GM19463 (cell line): ENCODE measurements around the gene USP3.
"Not testable (repeated sequence)": the region's sequence is repeated elsewhere in the genome, so short reads cannot be mapped to it uniquely, and the experiment has no call there.

Source experiments
- ATAC-seq: cut with Tn5 transposase; IDR thresholded peaks from one replicate; pipeline ENCODE4 v1.9.1; 2021; ENCODE audit warnings: mild to moderate bottlenecking, moderate library complexity; ENCODE audit not compliant: unreplicated experiment

Gene USP3

GRCh38 chr15:63475707-63476106 lies 28.7 kb upstream of the USP3 start:
- ATAC-seq: no peak

GRCh38 chr15:63476229-63476632 lies 28.2 kb upstream of the USP3 start:
- ATAC-seq: no peak

GRCh38 chr15:63478243-63478642 lies 26.1 kb upstream of the USP3 start:
- ATAC-seq: no peak

GRCh38 chr15:63480441-63480821 lies 24.0 kb upstream of the USP3 start:
- no peak for ATAC-seq

GRCh38 chr15:63481105-63481810 lies 23.1 kb upstream of the USP3 start:
- ATAC-seq: no peak

GRCh38 chr15:63482874-63483323 lies 21.5 kb upstream of the USP3 start:
- ATAC-seq: no peak

- ATAC-seq: no peak
These were observed 20.6 kb upstream of the USP3 start for GRCh38 chr15:63483521-63484371.

GRCh38 chr15:63484433-63485186 lies 19.8 kb upstream of the USP3 start:
- ATAC-seq: no peak

GRCh38 chr15:63487076-63487757 lies 17.2 kb upstream of the USP3 start:
- peak; percentile 46 for ATAC-seq

- not testable (repeated sequence) for ATAC-seq
These were observed 16.5 kb upstream of the USP3 start for GRCh38 chr15:63487758-63488397.

- ATAC-seq: no peak
These were observed 15.9 kb upstream of the USP3 start for GRCh38 chr15:63488398-63488960.

GRCh38 chr15:63489352-63489751 lies 15.0 kb upstream of the USP3 start:
- no peak for ATAC-seq

- ATAC-seq: no peak
These were observed 13.9 kb upstream of the USP3 start for GRCh38 chr15:63490345-63491034.

- no peak for ATAC-seq
These were observed 13.1 kb upstream of the USP3 start for GRCh38 chr15:63491116-63491827.

GRCh38 chr15:63491979-63492378 lies 12.4 kb upstream of the USP3 start:
- no peak for ATAC-seq

- ATAC-seq: no peak
These were observed 11.8 kb upstream of the USP3 start for GRCh38 chr15:63492541-63493077.

GRCh38 chr15:63493436-63493835 lies 11.0 kb upstream of the USP3 start:
- ATAC-seq: no peak

- ATAC-seq: no peak
These were observed 10.0 kb upstream of the USP3 start for GRCh38 chr15:63494408-63494807.

GRCh38 chr15:63495343-63495742 lies 9.1 kb upstream of the USP3 start:
- no peak for ATAC-seq
